DOHH2 (cell line): ENCODE results near the gene CZIB.

Source experiments
- CTCF ChIP-seq: fragments of 200-600 bp; sonication (generic); IDR thresholded peaks from one replicate; pipeline ENCODE4 v1.5.1; 2014; ENCODE audit warnings: antibody characterized with exemption, mild to moderate bottlenecking, low read depth, low read length; ENCODE audit not compliant: poor library complexity, severe bottlenecking
- EZH2phosphoT487 ChIP-seq: fragments of 200-600 bp; sonication (generic); IDR thresholded peaks from 2 replicates; pipeline ENCODE4 v1.6.1; 2017; ENCODE audit warnings: borderline replicate concordance, mild to moderate bottlenecking, antibody characterized with exemption, low read length, moderate library complexity, mixed read lengths

GRCh38 chr1:53214376-53214940 lies 6.0 kb downstream of the CZIB start:
- TF ChIP-seq CTCF (no peak), EZH2phosphoT487 (no peak)
